Stimulated activated CD8-positive, alpha-beta memory T cell treated with anti-CD3 and anti-CD28 coated beads, Interleukin-15, amount 100 ng/mL, for 48 hours (primary cell): ENCODE measurements around the gene MSRB3.

Source experiments
- DNase-seq, 2 donors: peaks; one replicate each; pipeline ENCODE4 v3.0.0-alpha.2; 2020; ENCODE audit warnings: low read depth in 2 of 2

MSRB3 gene

DNA sequence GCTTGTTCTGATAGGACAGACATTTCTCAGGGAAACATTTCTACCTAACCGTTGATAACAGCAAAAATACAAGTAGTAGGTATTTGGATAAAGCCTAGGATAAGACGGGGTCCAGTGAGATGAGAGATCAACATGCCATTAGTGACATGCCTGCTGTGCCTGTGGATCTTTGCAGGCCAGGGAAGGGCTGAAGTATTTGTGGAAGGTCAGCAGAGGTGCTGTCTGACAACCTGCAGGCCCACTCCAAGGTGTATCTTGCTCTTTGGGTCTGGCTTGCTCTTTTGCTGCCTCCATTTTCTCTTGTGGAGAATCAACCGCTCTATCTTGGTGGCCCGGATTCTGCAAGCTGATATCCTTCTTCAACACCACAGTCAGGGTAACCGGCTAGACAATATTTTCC lies 46.7 kb downstream of the MSRB3 start:
- no peak for DNase-seq

DNA sequence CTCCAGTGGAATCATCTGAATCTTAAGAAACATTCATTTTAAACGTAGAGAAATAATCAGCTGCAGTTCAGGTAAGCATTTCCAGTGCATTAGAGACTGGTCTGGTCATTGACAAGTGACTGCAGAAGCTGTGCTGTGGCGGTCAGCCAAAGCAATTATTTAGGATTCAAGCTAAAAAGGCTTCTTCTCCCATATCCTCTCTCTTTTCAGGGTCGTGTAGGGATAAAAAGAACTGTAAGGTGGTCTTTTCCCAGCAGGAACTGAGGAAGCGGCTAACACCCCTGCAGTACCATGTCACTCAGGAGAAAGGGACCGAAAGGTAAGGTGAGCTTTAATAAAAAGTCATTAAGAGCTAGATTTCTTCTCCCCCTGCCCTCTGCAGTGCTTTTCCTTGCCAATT lies 48.1 kb downstream of the MSRB3 start:
- DNase-seq = no peak

DNA sequence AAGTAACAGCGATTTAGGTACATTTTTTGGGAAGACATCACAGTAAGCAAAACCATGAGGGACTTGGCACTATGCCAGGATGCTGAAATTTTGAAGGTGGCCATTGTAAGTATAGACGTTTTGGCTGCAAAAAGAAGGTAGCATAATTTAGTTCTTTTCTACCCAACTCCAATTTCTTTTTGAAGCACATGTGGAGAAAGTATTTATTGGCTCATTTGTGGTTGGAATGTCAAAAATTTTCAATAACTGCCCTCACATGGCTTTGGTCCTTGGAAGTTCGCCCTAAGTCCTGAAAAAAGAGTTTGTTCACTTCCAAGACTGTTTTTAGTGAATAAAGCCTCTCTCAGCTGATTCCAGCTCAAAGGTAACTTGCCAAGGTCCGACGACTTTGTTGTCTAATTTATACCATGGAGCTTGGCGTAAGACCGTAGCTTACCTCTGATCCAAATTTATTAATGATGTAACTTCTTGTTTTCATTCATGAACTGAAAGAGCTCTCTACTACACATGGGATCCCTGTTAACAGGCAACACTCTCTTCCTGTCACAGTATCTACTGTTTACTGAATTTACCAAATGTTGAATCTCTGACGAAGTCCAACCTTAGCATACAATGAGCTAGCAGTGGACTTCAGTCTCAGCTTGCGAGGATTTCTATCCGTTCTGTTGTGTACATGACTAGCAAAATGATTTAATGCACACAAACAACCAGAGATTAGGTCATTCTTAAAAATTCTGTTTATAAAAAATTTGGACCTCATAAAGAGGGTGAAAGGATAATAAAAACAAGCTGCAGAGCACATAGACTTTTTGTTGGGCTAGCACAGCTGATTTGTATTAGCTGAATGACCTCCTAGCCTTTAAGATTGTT lies 49.0 kb downstream of the MSRB3 start:
- DNase-seq = no peak

DNA sequence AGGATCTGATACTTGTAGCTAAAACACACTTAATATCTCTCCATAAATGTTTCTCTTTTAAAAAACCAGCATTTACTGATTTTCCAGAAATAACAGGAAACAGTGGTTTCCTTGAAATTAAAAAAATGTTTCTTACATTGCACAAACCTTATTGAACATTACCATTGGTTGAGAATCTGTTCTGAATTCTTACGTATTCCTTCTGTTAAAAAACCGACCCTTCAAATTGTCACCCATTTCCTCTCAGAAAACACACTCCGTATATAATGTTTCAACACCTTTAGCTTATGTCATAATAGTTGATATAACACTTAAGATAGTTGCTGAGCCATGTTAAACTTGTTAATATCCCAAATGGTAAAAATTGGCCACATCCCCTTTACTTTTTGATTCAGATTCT lies 51.2 kb downstream of the MSRB3 start:
- no peak for DNase-seq

DNA sequence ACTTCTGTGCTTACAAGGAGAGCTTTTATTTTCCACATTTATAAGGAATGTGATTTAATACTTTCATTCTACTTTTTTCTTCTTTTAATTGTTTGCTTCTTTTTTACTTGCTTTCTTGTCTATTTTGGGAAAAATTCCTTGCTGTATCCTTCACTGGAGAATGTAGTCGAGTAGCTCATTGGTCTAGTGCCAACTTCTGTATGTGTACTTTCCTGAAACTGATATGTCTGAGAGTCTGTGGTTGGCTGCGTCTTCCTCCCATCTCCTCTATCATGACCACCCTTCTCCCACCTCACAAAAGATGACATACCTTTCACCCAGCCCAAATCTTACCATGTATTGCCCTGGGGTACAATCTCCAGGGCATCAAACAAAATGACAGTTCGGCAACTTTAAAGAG lies 51.8 kb downstream of the MSRB3 start:
- DNase-seq = no peak

DNA sequence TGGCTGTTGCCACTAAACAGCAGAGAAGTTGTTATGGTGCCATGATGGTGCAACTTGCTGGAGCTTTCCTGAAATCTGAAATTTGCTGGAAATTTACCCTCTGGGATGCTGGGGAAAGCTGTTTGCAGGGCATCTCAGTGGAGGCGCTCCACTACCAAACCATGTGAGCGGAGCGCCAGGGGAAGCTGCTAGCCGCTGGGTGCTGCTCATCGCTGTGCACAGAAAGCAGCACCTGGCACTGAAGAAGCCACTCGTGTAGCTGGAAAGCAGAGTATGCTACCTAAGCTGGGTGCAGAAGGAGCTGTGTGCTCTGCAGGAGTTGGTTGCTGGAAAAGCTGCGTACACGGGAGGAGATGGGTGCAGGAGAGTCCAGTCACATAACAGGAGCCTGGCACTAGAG lies 53.0 kb downstream of the MSRB3 start:
- no peak for DNase-seq

DNA sequence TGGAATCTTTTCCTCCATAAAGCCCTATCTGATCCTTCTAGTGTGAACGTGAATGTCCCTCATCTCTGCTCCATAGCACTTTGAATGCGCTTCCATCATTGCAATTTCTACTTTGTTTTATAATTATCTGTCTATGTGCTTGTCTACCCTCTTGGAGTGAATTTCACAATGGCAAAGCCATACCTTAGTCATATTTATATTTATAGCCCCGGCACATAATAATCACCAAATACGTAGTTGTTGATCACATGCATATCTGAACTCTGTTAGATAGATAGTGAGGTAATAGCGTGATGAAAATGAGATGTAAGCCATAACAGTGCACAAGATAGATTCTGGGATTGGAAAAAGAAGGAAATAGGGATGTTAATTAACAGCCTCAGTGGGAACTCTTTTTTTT lies 55.2 kb downstream of the MSRB3 start:
- DNase-seq = no peak

DNA sequence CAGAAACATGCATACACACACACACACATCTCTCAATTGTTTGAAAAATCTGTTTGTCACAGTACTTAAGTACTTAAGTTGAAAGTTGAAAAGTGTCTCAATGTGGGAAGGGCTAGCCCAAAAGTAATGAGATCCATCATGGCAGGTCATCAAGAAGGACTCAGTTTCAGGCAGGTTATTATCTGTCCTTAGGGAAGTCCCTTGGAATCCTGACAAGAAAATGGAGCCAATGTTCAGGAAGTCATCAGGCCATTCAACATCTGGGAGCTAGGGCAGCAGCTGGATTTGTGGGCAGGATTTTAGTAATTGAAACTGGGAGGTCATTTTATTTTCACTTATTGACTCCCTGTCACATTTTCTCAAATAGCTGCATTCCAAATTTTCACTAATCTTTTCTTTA lies 56.0 kb downstream of the MSRB3 start:
- no peak for DNase-seq

DNA sequence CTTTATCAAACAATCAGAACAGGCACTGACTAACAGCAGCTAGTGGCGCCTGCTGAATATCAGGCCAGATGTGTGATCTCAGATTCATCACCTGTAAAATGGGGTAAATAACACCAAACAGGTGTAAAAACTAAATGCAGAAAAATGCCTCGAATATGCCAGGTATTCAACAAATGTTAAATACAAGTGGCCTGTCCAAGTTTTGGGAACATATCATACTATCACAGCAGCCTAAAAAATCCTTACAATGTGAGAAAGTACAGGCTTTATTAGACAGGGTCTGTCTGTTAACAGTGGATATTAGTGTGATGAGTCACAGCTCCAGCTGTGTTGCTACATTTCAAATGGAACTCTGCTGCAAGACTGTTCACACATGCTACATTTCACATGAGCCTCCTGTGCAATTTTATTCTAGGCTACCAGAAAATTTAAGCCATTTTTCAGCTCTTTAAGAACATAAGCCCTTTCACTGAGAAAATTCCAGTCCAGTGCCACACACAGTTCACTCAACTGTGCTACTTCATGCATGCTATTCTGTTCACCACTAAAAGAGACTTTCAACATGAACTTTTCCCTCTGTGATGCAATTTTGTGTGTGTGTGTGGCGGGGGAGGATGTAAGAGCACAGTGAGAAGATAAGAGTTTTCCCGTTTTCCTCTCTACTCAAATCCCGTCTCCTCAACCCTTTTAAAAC lies 56.7 kb downstream of the MSRB3 start:
- DNase-seq = no peak

DNA sequence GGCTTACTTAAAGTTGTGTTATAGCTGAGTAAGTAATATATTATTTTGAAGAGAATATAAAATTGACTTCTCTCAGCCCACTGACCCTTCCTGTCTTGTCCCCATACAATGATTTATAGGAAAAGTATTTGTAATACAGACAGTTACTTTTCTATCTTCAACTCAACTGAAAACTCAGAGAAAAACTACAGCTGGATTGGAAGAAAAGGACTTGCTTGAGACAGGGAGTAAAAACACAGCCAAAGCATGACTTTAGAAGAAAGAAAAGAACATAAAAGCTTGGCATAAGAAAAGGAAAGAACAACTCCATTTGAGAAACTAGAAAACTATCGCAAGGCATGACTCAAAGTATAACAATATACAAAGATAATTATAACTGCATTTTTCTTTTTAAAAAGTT lies 57.5 kb downstream of the MSRB3 start:
- DNase-seq = no peak

DNA sequence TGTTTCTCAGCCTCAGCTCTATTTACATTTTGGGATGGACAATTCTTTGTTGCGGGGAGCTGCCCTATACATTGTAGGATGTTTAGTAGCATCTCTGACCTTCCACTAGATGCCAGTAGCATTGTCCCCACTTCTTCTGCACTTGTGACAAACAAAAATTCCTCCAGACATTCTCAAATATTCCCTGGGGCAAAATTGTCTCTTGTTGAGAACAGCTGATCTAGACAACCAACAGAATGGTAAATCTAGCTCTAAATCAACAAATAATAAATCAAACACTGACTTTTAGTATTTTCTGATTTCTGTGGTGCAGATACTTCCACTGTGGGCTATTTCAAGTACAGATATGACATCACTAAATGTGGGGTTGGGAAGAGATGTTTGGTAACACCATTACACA lies 60.7 kb downstream of the MSRB3 start:
- no peak for DNase-seq

DNA sequence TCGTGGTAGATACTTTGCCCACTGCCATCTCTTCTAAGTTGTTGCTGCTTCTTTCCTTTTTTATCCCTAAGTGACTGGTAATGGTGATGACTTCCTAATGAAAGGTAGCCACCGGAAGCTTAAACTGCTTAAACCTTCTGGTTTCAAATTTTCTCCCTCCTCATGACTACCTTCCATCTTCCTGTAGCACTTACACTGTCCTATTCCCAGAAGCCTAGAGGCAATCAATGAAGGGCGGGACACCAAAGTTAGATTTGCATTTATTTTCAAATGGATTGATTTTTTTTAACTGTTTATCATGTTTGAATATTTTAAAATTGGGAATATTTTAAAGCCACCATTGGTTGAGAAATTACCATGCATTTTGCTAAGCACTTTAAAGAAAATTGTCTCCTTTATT lies 64.7 kb downstream of the MSRB3 start:
- no peak for DNase-seq

DNA sequence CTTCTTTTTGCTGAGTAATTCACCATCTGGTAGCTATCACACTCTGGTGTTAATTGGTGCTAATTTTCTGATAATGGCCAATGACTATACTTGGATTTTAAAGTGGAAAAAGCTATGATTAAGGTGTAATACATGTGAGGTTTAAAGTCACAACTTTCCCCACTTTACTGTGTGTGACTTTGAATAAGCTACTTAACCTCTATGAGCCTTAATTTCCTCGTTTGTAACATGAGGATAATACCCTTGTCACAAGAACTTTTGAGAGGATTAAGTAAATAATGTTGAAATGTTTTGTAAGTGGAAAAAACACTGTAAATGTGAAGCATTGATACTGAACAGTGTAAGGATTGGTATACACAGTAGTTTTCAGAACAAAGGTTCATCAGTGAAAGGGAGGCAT lies 65.3 kb downstream of the MSRB3 start:
- DNase-seq = no peak

DNA sequence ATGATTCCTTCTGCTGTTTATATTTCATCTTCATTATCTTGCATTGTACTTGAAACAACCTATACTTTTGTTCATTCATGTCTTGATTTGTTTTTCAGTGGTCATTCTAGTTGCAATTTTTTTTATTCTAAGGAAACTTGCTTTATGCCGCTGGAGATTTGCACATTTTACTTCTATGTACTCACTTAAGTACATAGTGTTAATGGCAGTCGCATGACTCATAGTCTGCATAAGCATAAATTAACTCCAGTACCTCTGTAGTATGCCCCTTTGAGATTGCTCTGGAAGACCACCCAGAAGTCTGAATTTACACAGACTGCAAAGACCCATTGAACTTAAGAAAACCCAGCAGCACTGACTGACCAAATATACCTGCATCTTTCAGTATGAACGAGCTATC lies 77.0 kb downstream of the MSRB3 start:
- no peak for DNase-seq

DNA sequence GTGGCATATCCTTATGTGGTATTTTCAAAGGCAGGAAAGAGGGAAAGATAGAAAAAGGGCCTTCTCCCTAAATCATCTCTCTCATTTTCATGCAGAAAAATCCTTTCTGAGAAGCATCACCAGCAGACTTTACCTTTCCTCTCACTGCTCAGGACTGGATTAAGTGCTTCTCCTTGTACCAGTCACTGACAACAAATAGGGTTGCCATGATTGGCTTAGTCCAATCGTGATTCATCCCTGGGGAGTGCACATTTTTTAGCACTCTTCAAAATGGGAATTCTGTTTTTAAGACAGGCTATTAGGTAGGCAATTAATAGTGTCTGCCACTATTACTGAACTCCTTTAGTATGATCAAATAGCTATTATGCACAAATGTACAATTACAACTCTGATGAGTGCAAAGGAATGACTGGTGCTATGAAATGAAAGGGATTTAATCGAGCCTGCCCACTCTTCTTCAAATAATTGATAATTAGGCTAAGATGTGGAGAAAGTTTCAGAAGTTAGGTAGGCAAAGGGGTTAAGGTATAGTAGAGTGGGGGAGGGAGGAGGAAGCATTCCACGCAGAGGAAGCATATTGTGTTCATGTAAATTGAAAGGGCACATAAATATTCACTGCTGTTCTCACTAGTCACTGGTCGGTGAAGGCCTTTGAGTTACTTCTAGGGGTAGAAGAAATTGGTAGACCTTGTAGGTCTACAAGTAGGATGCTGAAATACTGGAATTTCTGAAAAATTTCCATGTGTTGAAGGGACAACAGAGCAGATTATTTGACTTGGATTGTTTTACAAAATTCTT lies 84.0 kb downstream of the MSRB3 start:
- no peak for DNase-seq

DNA sequence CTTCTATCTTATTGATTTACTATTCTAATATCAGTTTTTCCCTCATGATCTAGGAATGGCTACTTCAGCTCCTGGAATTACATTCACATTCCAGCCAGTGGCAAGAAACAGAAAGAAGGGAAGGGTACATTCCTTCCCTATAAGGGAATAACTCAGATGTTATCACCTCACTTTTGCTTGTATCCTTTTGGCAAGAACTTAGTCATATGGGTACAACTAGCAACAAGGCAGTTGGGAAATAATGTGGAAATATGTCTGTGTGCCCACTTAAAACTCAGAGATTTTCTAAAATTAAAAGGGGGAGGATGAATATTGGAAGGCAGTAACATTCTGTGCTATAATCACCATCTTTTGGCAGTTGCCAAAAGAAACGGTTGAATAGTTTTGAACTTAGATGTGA lies 85.6 kb downstream of the MSRB3 start:
- DNase-seq = no peak

DNA sequence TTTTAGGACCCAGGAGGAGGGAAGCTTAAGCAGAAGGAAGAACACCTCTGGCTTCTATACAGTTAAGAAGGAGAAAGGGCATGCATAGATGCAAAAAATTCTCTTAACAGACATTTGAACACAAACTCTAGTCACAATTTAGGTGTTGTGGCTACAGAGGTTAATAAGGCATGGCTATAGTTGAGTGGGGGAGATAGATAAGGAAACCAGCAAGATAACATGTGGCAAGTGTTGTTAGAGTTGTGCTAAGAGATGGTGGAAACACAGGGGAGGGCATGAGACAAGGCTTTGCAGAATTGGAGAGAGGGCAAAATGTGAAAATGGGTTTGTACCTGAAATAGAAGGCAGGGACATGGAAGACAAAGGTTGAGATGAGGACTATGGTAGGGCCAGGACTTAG lies 88.9 kb downstream of the MSRB3 start:
- DNase-seq = no peak

DNA sequence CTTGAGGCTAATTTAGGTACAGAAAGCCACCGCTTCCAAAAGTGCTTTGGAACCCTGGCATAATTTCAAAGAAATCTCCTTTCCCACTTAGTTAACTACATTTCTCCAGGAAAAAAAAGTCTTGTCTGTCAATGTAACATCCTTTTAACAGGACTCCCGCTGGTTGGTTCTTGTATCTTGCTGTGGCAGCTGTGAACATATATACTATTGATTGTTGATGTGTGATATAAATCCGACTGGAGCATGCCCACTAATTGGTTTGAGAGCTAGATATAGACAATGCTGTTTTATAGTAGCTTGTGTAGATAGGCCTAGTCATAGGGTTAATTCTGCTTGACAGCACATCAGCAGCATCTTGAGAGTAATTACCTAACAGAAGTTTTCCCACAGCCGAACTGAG lies 89.6 kb downstream of the MSRB3 start:
- DNase-seq = no peak

DNA sequence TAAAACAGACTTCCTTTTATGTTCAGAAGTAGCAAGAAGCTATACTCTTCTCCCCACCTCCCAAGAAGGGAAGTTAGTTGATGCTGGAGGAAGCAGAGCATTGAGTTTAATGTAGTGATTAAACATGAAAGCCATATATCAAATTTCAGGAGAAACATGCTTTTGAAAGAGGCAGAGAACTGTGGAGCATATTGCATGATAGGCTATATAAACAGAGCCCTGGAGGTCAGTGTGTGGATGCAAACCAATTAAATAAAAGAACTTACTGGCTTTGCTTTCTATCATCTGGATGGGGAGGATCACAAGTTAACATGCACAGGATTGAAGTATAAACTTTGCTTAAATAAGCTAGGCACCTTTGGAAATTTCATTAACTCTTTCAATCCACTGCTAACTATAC lies 94.1 kb downstream of the MSRB3 start:
- no peak for DNase-seq

DNA sequence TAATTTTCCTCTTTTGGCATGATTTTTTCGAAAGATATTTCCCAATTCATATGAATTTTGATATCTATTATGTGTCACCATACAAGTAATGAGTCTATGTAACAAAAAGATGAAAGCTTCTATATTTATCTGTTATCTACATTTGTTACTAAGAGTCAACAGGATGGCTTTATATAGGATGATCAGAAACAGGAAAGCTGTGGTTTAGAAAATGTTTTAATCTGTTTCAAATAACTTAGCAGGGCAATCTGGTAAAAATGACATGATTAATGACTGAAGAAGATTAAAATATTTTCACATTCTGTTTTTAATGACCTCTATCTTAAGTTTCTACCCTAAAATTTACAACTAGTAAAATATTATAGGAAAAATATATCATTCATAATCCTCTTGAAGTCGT lies 105.8 kb downstream of the MSRB3 start:
- DNase-seq = no peak

DNA sequence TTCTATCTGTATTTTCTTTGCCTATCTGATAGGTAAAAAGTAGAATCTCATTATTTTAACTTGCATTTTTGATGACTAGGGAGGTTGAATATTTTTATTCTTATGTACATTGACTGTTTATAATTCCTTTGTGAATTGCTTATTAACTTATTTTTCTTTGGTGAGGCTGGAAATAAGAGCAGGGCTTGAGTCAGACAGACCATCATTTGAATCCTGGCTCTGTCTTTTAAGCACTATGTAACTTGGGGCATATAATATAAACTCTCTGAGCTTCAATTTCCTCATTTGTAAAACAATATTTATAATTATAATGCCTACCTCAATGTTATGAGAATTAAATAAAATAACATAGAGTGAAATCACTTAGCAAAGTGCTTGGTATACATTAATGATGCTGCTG lies 108.9 kb downstream of the MSRB3 start:
- no peak for DNase-seq

DNA sequence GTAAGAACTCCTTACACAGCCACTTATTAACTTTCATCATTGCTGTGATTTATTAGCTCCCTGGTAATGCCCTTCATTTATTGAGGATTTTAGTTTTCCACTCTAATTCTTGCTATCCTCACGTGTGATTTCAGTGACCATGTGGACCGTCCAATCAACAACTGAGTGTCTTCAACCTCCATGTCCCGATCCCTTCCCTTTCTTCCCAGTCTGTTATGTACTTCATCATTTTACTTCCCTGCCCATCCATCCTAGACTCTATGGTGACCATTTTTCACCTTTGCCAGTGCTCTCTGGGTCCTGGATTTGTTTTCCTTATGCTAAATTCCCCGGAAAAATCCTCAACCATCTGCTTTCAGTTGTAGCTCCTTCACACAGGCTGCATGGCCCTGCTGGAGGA lies 111.0 kb downstream of the MSRB3 start:
- no peak for DNase-seq

DNA sequence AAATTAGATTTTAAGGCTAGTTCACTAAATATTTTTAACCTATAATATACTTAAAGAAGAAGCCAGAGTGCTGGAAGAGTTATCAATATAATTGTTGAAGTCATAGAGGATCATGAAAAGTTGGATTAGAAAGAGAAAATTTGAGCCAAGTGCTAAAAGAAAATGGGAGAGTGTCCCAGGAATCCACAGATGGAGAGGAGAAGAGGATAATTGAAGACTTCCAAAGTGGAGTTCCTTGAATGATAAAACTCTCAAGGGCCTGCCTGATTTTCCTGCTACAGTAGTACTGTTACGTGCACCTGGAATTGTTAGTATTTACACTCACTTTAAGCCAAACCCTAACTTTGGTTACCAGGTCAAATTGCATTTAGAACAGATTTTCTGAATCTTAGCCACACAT lies 113.2 kb downstream of the MSRB3 start:
- DNase-seq = no peak
